ENCODE data around the gene CDK14.

Gene CDK14

DNA sequence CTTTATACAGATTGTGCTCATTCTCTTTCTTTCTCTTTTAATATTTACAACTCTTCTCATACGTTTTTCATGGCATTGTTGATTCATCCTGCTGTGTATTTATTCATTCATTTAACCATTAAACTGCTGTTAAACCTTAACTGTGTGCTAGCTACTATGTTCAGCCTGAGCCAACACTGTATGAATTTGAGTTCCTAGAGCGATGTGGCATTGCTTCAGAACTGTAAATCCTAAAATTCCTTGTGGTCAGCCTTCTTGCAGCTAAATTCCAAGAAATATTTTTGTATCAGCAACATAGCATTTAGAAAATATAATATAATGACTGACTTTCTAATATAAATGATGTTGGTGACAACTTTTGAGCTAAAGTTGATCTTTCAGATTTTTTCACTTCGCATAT, 483.4 kb downstream of the CDK14 start:
- no peak for DNase-seq

DNA sequence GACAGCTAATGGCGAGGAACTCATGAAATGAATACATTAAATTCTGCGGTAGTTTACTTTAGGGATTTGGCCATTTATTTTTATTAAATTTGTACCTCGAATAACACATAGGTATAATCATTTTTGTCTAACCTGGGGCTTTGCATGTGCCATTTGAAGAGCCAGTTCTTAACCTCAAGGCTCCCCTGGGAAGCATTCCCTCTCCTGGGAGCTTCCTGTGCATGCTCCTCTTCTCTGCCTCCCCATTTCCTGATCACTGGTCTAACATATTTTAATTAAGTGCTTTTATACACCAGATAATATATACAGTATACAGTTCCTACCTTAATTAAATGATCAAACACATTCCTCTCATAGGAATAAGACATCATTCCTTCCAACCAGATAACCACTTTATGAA, 484.2 kb downstream of the CDK14 start:
- no peak for DNase-seq

DNA sequence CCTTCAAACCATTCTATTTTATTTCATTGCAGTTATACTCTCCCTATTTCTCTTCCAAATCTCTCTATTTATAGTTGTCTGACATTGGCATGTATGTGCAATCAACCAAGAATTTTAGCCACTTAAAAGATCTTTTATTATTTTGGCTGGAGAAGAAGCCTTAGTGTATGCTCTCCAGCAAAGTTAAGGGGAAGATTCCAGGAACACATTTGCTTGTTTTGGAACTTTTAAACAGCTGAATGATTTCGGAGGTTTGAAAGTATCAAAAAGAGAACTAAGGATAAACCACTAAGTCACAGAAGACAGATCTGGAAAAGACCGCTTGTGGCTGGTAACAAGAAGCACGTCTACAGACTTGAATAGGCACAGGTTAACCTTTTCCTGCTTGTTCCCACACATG, 485.9 kb downstream of the CDK14 start:
- DNase-seq, result no peak

DNA sequence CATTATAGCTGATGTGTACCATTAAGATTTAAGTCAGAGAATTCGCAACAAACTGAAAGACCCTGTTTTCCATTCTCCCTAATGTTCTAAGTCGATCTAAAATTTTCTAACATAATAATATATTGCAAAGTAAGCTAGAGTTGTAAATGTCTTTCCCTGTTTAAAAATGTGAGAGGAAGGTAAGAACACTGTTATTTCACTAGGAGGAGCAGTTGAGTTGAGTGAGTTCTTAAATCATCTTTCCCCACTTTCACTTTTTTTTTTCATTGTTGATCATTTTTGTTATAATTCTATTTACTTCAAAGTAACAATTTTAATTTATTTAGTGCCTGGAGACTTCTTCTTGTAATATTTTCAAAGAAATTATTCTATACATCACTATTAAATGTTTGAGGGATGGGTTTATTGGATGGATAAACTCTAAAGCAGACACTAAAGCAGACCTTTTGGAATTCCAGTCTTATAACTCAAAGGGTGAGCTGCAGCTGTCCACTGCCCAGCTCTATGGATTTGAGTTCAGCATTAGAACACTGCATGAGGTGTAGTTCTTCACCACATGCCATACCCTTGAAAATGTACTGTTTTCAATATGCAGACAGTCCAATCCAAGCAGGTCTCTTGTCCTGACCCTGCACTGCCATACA, 486.9 kb downstream of the CDK14 start:
- DNase-seq, result no peak

DNA sequence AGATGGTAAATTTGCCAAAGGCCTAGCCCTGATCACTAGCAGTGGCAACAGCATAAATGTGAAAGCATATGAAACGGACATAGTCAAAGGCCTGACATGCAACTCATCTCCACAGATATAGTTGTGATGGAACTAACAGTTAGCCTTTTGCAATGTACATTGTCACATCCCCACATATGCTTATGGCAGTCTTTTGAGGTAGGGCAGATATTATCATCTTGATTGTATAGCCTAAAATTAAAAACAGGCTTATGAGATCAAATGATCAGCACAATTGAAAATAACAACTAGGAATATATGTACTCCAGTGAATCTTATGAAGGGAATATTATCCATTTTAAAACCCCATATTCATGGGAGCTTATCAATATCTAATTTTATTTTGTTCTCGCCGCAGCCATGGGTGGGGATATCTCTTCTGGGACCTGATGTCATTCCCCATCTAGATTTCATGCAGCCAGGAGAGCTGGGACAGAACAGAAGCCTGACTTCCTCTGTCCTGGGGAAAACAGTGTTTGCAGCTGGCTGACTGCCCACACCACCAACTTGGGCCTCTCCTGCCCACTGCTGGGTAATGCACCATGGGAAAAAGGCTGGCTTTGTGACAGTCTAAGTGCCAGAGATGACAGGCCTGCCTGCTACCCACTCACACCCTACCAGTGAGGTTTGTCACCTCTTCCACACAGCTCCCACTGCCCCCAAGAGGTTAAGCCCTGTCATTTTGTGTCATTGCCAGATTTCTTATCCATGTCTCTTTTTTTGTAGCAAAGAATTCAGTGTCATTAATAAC, 487.9 kb downstream of the CDK14 start:
- DNase-seq, result no peak

DNA sequence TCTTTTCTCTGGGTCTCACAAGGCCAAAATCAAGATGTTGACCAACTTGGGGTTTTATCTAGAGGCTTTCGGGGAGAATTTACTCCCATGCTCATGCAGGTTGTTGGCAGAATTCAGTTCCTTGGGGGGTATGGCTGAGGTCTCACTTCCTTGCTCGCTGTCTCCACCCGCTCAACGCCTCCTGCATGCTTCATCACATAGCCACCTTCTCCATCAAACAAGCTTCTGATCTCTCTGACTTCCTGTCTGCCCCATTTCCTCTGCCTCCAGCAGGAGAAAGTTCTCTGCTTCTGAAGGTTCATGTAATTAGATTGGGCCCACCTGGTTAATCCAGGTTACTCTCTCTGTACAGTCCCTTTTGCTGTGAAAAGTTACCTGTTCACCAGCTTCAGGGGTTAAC, 489.1 kb downstream of the CDK14 start:
- no peak for DNase-seq

DNA sequence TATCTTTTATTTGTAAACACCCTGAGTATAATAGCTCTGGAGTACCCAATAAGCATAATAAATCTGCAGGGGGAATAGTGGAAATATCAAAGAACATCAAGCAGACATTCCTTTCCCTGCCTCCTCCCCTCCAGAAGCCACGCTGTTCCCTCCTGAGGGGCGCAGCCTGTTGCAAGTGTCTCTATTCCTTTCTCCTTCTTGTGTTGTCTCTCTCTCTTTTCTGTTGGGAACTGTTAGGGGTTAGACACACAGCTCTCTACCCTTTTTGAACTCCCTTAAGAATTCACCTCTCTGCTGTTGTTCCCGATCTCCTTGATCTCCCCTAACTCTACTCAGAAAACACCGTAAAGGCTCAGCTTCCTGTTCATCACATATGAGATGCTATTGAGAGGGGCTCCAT, 490.1 kb downstream of the CDK14 start:
- DNase-seq, result no peak

DNA sequence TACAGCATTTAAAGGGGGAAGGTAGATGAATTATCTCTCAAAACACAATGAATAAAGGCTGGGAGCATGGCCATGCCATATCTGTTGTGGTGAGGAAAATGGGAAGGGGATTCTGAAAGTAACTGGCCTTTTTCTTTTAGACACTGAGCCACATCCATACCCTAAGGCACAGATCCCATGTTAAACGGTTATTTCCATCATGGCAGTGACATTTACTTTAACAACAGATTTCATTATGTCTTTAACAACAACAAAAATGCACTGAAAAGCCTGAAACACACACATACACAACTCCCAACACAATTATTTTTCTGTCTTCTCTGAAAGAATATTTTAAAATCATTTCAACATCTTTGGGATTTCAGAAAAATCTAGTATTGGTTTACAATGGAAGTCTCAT, 492.0 kb downstream of the CDK14 start:
- DNase-seq, result no peak

DNA sequence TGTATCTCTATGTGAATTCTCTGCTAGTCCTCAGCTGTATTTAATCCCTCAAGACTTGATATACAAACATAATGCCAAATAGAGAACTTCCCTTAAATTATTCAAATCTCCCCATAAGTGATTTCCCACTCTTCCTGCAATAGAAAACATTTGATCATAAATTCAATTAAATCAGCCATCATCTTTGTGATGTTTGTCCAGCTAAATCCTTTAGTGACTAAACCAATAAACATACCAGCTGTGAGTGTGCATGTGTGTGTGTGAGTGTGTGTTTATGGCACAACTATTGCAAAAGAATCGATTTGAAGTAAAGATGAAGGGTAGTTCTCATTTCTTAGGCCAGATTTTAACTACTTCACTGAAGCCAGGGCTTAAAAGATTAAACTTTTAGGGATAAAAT, 492.6 kb downstream of the CDK14 start:
- DNase-seq, result no peak

DNA sequence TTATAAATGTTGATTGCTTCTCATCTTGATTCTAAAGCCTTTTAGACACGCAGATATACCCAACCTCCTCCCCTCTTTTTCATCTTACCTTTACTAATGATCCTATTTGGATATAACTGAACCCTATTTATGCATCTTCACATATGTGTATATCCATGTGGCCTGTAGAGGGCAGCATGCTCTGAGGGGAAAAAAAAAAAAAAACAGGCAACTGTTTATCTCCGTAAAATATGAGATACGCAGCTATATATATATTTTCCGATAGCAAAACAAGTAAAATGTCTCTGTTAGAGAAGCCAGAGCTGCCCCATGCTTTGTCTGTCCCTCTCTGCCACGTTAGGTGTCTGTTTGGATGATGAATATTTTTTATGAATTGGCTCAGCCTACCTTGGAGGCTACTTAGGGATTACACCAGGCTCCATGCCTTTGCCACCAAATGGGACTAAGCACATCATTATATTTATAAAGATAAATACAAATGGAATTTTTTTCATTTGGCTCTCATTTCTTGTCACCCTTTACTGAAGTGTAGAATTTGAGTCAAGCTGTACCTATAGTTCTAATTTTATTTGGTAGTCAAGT, 493.4 kb downstream of the CDK14 start:
- no peak for DNase-seq

DNA sequence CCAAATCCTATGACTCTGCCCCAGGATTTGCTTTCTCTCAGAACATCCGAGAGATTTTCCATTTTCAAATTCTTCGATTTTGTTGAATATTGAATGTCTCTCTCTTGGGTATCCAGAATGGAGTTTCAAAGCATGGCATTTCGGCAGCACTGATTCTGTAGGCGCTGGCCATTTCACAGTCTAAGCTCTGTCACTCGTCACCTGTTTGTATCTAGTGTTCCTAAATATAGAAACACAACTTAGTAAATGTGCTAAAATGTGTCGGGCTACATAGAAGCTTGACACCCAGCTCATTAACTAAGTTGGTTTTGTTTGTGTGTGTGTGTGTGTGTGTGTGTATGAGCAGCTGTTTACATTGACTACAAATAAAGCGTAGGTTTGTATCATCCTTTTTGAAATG, 494.6 kb downstream of the CDK14 start:
- DNase-seq, result no peak

DNA sequence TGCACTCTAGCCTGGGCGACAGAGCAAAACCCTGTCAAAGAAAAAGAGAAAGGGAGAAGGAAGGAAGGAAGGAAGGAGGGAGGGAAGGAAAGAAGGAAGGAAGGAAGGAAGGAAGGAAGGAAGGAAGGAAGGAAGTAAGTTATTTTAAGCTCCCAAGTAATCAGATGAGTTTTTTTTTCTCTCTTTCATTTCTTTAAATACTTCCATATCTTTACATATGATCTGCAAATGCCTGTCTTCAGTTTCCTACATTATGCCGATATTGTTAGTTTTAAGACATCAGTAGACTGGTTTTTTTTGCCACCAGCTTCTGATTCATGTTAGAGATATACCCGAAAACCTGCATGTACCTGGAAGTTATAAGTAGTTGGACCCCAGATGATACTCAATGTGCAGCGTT, 495.5 kb downstream of the CDK14 start:
- no peak for DNase-seq

DNA sequence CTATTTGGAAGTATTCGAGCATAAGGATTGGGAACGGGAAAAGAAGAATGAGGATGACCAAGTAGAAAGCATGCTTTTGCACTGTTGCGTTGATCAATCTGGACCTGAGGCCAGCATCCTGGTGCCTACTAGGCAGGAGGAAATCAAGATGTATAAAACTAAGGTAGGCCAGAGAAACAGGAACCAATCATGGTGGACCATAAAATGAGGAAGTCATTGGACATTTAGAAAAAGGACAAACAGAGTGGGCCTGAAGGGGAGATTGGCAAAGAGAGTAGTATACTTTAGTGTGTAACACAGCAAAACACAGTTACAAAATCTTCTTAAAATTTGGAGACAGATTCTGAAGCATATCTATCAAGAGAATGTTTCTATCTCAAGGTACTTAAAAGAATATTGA, 497.1 kb downstream of the CDK14 start:
- no peak for DNase-seq

DNA sequence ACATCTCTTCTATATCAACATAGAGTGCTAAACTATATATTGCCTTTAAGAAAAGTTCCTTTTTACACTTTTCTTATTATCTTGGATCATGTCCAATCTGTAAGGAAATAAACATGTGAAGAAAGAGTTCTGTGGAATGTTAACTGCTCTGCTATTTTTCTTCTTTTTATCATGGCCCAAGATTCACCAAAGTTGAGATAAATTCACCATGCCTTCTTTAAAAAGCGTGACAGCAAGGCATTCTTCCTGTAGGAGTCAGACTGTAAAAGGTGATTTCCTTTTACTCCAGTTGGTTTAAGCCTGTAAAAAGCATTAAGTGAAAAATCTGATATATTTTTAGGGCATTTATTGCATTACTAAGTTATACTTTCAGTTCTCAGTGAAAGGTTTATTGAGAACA, 502.4 kb downstream of the CDK14 start:
- no peak for DNase-seq

DNA sequence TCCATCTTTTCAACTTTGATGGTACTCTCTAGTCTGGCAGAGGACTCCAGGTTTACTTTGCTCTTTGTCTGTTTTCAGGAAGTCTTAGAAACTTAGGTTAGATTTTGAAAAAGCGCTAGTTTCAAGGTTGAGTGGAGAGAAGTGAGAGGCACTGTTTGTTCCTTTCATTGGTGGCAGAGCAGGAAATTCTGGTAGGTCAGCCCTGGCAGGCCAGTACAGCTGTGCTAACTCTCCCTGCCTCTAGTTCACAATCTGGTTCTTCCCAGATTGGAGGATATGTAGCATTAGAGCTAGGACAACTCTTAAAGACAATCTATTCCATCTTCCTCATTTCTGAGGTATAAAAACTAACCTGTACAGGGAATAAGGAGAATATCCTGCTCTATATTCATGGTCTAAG, 507.2 kb downstream of the CDK14 start:
- DNase-seq, result no peak

DNA sequence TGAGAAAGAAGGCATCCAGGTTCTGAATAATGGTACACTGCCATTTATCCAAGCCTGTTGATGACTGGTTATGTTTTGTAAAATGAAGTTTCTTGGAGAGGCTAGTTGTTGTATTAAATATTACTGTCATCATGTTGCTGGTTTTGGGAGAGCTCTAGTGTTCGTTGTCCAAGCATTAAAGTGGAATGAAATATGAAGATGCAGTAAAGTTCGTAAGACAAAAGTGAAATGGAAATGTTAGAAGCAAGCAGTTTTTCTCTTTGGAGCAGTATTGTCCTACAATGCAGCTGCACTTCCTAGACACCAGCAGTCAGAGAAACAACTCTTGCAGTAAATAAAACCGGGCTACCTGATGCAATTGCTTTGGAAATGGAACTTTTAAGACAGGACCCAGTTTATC, 511.3 kb downstream of the CDK14 start:
- DNase-seq, result no peak

DNA sequence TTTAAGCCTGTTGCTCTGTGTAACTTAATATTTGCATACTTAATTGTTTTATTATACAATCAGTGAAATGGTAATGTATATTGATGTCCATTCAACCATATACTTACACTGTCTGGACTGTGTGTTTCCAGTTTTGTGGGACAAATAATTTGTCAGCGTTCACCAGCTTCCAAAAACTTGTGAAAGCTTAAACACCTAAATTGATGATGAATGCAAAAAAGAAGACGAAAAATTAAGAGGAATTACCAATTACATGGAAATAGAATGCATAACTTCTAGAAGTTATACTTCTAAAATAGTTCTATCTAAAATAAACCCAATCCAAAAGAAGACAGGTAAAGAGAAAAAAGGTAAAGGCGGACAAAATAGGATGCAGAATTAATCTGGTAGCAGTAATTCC, 513.1 kb downstream of the CDK14 start:
- DNase-seq, result no peak

DNA sequence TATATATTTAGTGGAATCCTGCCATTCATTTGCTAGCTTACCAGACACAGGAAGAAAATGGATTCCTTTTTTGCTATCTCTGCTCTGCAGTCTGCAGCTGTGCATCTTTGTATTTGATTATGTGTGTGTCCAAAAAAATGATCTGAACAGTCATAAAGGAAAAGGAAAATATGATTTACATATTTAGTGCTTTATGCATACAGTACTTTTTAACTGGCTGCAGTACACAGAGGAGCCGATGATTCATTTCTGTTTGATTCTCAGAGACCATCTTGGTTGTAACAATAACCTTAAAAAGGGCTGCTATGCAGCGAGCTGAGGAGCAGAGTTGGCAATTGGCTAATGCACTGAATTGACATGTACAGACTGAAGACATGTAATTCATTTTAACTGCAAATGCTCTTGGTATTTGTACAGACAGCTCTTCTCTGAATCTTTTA, 516.8 kb downstream of the CDK14 start:
- DNase-seq, result no peak

DNA sequence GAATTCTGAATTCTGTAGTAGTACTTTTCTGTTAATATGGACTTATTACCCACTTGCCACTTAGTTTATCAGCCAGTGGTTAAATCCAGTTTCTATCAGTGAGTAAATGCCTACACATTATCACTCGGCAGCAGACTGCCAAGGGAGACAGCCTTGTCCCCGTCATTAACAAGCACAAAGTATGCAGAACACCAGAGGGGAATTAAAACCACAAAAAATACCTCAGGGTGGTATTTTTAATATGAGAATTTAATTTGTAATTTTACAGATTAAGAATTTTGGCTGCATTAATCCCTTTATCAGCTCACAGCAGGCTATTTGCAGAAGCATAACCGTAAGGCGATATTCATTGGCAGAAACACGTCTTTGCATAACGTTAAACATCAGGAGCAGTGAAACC, 518.1 kb downstream of the CDK14 start:
- no peak for DNase-seq

DNA sequence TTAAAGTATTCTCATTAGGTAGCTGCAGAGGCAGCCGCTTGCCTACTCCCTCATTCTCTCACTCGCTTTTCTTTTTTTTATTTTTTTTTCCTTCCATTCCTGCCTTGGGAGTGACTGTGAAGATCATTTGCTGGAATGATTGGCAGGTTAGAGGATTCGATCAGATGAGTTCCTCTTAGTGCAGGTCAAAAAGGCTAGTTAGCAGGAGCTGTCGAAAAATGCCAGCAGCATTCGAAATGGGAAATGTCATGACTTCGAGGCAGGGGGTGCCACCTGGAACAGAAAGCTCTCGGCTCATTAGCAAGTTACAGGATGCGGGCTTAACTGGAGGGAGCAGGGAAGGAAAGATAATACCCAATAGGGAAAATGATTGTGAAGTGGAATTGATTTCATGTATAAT, 530.6 kb downstream of the CDK14 start:
- DNase-seq, result no peak

DNA sequence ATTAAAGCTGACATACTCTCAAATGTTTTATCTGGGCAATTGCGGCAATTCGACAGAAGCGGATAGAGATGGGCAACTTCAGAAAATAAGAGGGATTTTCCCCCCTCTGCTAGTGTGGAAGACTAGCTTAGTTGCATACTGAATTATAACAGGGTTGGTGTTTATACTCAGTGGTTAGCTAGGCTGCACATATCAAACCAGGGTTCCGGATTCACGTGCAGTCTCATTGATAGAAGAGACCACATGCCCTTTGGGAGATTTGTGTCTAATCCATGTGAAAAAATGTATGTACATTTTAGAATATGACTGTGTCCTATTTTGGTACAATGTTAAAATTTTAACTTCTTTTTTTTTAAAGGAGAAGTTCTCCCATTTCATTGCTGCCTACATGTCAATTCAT, 531.2 kb downstream of the CDK14 start:
- no peak for DNase-seq

DNA sequence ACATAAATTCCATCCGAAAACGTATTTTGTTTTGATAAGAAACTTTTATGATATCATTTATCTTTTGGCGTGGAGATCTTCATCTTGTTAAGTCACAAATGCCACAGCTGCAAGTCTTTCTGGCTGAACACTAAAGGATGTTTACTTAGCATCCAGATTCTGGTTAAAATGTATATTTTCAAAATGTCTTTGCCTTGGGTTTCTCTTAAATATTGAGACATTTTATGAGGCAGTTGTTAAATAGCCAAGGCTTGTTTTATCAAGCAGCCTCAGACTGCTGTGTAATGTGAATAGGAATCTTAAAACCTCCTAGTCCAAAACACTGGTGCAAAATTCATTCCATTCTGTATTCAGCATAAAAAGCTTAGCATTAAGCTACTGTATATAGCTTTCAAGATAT, 531.8 kb downstream of the CDK14 start:
- DNase-seq, result no peak

DNA sequence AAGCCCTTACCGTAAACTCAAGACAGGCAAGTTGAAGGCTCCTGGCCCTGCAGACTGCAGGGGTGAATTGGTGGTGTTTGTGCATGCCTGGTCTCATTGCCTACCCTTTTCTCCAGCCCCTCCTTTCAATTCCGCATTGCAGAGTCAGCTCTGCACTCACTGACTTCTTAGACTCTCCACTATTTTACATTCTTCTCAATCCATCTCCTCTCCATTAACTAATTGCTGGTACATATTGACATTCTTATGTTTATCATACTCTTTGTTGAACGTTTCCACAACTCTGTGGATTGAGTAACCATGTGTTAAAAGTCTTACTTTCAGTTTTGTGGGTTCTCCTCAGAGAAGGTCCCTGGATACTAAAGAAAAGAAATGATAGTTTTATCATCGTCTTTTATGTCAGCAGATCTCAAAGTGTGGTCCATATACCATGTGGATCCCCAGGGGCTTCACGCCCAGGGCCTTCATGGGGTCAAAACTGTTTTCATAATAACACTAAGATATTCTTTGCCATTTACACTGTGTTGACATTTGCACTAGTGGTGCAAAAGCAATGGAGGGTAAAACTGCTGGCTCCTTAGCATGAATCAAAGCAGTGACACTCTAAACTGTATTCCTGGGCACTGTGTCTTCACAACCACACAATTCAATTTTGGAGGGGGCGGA, 532.7 kb downstream of the CDK14 start:
- no peak for DNase-seq

DNA sequence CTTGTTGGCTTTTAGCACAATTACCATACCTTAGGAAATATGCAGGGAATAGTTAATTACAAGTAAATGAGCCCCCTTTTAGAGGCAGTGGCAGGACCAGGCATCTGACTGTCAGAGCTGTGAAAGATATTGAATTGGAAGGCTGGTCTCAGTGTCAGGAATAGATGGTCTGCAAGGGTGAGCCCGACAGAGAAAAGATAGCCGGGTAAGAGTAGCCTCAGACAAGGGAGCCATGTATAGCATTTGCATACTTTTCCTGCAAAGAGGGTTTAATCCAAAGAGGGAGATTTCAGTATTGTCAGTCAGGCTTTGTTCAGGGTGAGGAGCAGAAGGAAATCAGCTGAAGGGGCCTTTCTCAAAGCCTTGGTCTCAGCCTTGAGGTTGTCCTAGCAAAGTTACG, 539.2 kb downstream of the CDK14 start:
- no peak for DNase-seq

Measured in activated CD4-positive, CD25-positive, alpha-beta regulatory T cell (primary cell).